Measurements from ENCODE around the gene ZNF662.
A peak's percentile ranks its signal among the peaks of the same experiment; 100 is the strongest.
"Not testable (repeated sequence)": the region's sequence is repeated elsewhere in the genome, so short reads cannot be mapped to it uniquely, and the experiment has no call there.

ZNF662 gene

DNA sequence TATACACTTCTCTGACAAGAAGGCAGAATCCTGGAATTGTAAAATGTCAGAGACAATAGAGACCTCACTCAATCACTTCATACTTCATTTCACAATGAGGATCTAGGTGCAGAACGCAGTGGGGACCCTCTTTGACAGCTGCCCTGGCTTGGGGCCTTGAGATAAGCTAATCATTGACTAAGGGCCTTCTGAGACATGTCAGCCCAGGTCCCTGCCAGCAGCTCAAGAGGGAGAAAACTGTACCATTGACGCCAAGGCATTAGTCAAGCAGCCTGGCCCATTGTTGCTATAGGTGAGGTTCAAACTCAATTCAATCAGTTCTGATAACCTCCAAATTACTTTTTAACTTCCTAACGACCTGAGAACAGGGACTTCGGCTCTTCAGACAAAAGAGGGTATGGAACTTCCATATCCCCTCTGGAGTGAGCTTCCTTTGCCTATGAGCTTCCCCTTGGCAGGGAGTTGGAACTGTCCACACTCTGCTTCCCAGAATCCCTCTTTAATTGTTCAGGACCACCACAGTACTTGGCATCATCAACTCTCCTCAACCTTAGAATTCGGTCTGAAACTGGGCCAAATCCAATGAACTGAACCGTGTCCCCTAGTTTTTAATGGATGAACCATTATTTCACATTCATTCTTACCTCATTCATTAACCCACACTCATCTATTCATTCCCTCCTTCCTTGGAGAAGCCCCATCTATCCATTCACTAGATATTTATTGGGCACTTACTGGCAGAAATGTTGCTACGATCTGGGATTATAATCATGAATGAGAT, 28.8 kb upstream of the ZNF662 start:
- no peak for DNase-seq (ENCODE audit: insufficient read length, low spot score)
- no peak for FAIRE-seq
- no peak for TF ChIP-seq POLR2A (IDR thresholded peaks at IDR 0.05; ENCODE audit: low read depth, low read length)

GRCh38 chr3:42877881-42878280, 28.1 kb upstream of the ZNF662 start:
- no peak for FAIRE-seq
- TF ChIP-seq POLR2A (IDR thresholded peaks at IDR 0.05; ENCODE audit: low read depth, low read length) = no peak
- no peak for DNase-seq (ENCODE audit: insufficient read length, low spot score)

GRCh38 chr3:42880183-42880582, 25.8 kb upstream of the ZNF662 start:
- TF ChIP-seq POLR2A (IDR thresholded peaks at IDR 0.05; ENCODE audit: low read depth, low read length) = no peak
- no peak for DNase-seq (ENCODE audit: insufficient read length, low spot score)
- no peak for FAIRE-seq

DNA sequence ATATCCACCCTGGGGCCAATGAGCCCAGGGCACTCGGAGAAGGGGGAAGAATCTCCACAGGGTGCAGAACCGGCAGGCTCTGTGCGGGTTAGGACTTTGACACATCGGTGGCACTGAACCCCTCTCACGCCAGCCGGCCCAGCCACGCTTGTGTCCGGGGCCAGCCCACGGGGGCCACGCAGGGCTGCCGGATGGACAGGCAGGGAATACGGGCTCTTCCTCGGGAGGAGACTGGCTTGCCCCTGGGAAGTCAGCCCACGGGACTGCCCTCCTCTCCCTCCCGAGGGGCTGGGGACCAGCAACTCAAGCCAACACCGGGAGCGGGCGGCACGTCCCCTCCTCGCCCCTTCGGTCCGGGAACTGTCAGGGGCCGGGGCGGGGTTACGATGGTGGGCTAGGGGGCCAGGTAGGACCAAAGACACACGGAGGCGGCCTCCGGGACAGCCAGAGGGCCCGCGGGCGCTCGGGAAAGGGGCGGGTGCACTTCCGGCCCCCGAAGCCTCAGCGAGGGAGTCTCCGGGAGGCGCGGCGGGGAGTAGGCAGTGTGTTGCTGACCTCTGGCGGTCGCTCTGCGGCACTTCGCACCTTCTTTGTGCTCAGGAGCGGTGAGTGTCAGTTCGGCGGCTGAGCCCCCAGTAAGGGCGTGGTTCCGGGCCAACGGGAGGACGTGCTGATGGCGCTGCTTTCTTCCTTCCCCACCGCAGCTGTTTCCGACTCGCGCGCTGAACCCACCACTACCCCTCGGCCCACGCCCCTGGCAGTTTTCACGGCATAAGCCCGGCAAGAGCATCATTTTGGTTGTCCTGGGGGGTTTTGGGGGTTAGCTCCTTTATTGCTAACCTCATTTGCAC, 25.1 kb upstream of the ZNF662 start:
- FAIRE-seq = no peak
- peak; percentile 41; the same call in 1 of the 2 replicates for TF ChIP-seq POLR2A (IDR thresholded peaks at IDR 0.05; ENCODE audit: low read depth, low read length)

DNA sequence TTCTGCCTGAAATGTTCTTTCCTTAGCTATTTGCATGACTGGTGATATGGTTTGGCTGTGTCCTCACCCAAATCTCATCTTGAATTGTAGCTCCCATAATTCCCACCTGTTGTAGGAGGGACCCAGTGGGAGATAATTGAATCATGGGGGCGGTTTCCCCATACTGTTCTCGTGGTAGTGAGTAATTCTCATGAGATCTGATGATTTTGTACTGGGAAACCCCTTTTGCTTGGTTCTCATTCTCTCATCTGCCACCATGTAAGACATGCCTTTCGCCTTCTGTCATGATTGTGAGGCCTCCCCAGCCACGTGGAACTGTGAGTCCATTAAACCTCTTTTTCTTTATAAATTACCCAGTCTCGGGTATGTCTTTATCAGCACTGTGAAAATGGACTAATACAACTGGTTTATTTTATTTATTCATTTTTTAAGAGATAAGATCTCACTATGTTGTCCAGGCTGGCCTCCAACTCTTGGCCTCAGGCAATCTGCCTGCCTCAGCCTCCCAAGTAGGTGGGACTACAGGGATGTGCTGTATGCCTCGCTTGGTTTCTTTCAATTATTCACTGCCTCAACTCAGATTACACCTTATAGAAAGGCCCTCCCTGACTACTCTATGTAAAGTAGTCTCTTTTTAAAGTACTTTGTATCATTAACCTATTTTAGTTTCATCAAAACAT, 22.6 kb upstream of the ZNF662 start:
- DNase-seq (ENCODE audit: insufficient read length, low spot score); FAIRE-seq: not testable (repeated sequence)

More for the DNA sequence above, 25.1 kb upstream of the ZNF662 start:
- DNase-seq (ENCODE audit: insufficient read length, low spot score) = peak; percentile 86

DNA sequence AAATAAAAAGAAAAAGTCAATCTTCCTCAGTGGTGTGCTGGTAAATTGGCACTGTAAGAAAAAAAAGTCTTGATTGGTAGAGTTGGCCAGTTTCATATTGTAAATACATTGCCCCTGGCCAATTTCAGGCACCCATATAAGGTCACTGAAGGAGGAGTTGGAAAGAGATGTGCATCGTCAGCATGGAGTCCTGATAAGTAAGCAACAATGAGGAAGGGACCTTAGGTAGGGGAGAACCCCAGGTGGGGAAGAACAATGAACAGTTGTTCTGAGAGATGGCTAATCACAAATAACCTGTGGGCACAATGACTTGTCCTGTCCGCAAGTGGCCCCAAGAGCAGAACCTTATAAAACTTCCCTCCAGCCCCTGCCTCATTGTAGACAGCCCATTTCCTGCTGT, 21.6 kb upstream of the ZNF662 start:
- DNase-seq (ENCODE audit: insufficient read length, low spot score) = no peak
- TF ChIP-seq POLR2A (IDR thresholded peaks at IDR 0.05; ENCODE audit: low read depth, low read length) = no peak
- no peak for FAIRE-seq

- DNase-seq (ENCODE audit: insufficient read length, low spot score) (no peak), FAIRE-seq (no peak)
- no peak for TF ChIP-seq POLR2A (IDR thresholded peaks at IDR 0.05; ENCODE audit: low read depth, low read length)
Observed at GRCh38 chr3:42886294-42886822, 19.6 kb upstream of the ZNF662 start.

- FAIRE-seq (no peak), DNase-seq (ENCODE audit: insufficient read length, low spot score) (no peak)
- TF ChIP-seq POLR2A (IDR thresholded peaks at IDR 0.05; ENCODE audit: low read depth, low read length) = no peak
Observed at GRCh38 chr3:42887084-42887483, 18.9 kb upstream of the ZNF662 start.

DNA sequence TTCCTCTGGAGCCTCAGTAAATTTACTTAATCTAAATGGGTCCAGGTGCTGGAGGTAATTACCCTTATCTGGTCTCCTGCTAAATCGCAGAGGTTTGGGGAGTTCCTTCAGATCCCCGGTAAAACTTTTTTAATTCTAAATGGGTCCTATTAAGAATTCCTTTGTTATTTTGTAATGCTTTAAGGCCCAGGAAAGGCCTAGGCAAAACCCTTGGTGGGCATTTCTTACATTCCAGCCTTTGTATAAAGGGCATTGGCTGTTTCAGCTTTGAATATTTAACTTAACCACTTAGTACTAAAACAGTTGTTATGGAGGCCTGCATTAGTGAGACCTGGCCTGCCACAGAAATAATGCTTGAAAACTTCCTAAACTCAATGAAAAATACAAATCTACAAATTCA, 14.9 kb upstream of the ZNF662 start:
- DNase-seq (ENCODE audit: insufficient read length, low spot score) = no peak
- no peak for FAIRE-seq
- no peak for TF ChIP-seq POLR2A (IDR thresholded peaks at IDR 0.05; ENCODE audit: low read depth, low read length)

DNA sequence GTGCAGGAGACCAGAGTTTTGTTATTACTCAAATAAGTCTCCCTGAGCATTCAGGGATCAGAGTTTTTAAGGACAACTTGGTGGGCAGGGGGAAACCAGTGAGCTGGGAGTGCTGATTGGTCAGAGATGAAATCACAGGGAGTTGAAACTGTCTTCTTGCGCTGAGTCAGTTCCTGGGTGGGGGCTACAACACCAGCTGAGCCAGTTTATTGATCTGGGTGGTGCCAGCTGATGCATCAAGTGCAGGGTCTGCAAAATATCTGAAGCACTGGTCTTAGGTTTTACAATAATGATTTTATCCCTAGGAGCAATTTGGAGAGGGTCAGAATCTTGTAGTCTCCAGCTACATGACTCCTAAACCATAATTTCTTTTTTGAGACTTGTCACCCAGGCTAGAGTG, 13.8 kb upstream of the ZNF662 start:
- FAIRE-seq (no peak), DNase-seq (ENCODE audit: insufficient read length, low spot score) (no peak)
- TF ChIP-seq POLR2A (IDR thresholded peaks at IDR 0.05; ENCODE audit: low read depth, low read length) = no peak

DNA sequence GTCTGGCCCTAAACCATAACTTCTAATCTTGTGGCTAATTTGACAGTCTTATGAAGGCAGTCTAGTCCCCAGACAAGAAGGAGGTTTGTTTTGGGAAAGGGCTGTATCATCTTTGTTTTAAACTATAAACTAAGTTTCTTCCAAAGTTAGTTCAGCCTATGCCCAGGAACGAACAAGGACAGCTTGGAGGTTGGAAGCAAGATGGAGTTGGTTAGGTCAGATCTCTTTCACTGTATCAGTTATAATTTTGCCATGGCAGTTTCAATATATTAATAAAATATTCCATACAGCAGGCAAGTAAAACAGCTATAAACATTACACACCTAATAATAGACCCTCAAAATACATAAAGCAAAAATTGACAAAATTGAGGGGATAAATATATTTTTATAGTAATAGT, 13.1 kb upstream of the ZNF662 start:
- FAIRE-seq (no peak), DNase-seq (ENCODE audit: insufficient read length, low spot score) (no peak)
- no peak for TF ChIP-seq POLR2A (IDR thresholded peaks at IDR 0.05; ENCODE audit: low read depth, low read length)

- no peak for TF ChIP-seq POLR2A (IDR thresholded peaks at IDR 0.05; ENCODE audit: low read depth, low read length)
- DNase-seq (ENCODE audit: insufficient read length, low spot score) = no peak
- FAIRE-seq = no peak
Observed at GRCh38 chr3:42894698-42895579, 11.0 kb upstream of the ZNF662 start.

GRCh38 chr3:42895580-42895868, 10.4 kb upstream of the ZNF662 start:
- no peak for TF ChIP-seq POLR2A (IDR thresholded peaks at IDR 0.05; ENCODE audit: low read depth, low read length)
- DNase-seq (ENCODE audit: insufficient read length, low spot score) = no peak
- no peak for FAIRE-seq
